HG03039 (cell line): Measurements from ENCODE around the gene DGCR2.
"Not testable (repeated sequence)": the region's sequence is repeated elsewhere in the genome, so short reads cannot be mapped to it uniquely, and the experiment has no call there.

Experiments used
- ATAC-seq: cut with Tn5 transposase; IDR thresholded peaks from one replicate; pipeline ENCODE4 v1.9.1; 2021; ENCODE audit warnings: mild to moderate bottlenecking, moderate library complexity; ENCODE audit not compliant: unreplicated experiment

DGCR2 gene

DNA sequence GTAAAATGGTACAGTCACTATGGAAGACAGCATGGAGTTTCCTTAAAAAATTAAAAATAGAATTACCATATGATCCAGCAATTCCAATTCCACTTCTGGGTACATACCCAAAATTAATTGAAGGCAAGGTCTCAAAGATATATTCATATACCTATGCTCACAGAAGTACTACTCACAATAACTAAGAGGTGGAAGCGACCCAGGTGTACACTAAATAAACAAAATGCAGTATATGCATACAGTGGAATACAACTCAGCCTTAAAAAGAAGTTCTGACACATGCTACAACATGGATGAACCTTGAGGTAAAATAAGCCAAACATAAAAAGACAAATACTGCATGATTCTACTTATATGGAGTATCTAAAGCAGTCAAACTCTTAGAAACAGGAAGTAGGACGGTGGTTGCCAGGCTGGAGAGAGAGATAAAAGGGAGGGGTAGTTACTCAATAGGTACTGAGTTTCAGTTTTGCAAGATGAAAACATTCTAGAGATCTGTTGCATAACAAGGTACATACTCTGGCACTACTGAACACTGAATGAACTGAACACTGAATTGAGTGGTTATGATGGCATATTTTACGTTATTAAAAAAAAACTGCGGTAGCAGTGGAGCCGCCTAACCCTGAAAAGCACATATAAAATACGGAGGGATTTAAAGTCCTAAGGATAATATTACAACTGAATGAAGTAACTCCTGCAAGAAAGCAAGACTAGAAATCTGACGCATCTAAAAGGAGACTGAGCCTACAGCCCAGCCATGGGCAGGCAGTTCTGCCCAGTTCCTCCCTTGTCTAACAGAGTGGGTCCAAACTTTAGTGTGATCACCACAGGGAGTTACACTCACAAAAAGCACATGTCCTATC is 12.8 kb downstream of the DGCR2 start:
- no peak for ATAC-seq

DNA sequence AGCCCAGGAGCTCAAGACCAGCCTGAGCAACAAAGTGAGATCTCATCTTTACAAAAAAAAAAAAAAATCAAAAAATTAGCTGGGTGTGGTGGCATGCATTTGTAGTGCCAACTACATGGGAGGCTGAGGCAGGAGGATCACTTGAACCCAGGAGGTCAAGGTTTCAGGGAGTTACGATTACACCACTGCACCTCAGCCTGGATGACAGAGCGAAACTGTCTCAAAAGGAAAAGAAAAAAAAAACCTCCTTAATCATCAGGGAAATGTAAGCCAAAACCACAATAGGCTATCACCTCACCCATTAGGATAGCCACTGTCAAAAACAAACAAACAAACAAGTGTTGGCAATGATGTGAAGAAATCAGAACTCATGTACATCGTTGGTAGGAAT is 13.4 kb downstream of the DGCR2 start:
- ATAC-seq, result no peak

DNA sequence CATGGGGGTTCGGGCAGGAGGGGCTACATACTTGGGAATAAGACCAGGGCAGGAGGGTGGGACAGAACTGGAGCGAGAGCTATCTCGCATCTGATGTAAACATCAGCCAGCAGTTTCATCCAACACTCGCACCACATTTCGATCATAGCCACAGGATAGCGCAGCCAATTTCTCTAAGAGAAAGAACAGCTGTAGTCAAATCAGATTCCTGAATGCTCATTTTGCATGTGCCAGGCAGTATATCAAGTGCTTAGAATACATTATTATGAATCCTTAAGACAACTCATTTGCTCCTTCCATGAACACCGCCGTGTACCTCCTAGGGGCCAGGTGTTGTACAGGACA is 14.5 kb downstream of the DGCR2 start:
- ATAC-seq, result no peak

DNA sequence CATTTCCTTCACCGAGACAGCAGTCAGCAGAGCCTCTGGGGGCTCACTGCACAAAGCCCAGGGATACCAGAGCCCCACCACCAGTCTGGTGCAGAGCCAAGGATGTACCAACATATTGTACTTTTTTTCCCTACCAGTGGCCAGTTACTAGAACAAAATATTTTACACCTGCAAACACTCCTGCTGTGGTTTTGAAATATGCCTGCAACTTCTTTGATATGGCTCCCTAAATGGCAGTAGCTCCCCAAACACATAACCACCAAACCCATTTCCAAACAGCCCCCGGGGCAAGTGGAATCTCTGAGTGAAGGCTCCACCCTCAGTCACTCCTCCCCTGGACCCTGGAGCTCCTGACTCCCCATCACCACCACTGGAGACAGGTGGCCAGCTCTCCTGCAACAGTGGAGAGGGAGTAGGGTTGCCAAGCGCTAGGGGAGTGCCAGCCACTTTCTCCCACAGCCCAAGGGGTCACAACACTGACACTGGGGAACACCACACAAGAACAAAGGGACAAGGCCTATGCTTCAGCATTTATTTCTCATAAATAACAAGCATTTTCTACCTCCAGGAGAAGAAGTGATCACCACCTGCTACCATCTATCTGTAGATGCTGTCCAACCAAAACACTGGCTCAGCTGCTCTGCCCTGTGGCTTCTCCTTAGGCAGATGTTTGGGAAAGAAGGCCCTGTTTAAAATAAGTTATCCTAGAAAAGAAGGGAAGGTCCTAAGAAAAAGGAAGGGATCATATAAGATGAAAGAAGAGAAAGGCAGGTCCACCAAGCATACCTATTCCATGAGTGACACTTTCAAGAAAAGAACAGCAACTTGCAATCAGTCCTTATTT is 15.1 kb downstream of the DGCR2 start:
- ATAC-seq, result no peak

DNA sequence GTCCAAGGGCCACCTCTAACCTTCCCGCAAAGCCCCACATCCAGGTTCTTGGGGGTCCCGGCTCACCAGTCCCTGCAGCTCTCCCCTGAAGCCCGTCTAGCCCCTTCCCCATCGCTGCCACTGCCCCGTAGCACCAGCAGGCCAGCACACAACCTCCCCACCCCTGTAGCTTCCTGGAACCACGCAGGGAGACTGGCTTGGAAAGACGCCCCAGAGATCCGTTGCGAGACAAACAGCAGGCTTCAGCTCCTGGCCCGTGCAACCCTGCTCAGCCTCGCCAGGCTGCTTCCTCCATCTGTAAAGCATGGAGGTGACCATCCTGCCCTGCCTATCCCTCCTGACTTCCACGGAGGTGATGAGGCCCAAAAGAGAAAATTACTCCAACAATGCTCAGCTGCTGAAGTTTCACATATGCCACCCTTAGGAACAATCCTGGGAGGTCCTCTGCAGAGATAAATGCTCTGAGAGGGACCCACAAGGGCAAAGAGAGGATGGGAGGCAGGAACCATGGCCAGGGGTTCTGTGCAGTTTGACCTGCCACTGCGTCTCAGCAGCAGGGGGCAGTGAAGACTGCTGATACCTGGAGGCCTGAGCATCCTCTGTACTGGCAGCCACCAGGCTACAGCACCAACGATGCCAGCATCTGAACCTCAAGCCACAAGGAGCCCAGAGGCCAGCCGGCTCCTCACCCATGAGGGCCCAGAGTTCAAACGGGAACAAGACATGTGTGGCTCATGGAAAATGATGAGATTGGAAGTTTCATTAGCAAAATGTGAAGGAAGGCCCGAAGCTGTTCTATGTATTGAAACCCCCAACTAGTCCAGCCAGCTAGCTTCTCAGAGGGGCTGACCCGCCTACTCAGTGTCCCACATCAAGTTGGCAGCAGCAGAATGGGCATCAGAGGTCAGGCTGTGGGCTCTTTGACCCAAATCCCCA is 16.1 kb downstream of the DGCR2 start:
- ATAC-seq, result no peak

DNA sequence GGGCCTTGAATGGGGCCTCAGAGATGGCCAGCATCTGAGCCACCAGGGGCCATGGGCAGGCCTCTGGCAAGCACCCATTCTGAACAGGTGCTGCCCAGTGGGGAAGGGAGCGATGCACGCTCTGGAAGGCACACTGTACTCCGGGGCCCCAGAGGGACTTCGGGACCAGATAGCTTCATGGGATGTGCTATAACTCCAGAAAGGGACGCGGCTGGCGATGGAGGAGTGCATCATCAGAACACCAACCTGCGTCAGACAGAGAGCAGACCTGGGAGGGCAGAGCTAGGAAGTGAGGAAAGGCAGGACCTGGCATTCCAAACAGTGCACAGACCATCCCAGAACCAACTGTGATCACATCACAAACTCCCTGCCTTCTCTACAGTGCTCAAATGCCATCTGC is 16.8 kb downstream of the DGCR2 start:
- no peak for ATAC-seq

DNA sequence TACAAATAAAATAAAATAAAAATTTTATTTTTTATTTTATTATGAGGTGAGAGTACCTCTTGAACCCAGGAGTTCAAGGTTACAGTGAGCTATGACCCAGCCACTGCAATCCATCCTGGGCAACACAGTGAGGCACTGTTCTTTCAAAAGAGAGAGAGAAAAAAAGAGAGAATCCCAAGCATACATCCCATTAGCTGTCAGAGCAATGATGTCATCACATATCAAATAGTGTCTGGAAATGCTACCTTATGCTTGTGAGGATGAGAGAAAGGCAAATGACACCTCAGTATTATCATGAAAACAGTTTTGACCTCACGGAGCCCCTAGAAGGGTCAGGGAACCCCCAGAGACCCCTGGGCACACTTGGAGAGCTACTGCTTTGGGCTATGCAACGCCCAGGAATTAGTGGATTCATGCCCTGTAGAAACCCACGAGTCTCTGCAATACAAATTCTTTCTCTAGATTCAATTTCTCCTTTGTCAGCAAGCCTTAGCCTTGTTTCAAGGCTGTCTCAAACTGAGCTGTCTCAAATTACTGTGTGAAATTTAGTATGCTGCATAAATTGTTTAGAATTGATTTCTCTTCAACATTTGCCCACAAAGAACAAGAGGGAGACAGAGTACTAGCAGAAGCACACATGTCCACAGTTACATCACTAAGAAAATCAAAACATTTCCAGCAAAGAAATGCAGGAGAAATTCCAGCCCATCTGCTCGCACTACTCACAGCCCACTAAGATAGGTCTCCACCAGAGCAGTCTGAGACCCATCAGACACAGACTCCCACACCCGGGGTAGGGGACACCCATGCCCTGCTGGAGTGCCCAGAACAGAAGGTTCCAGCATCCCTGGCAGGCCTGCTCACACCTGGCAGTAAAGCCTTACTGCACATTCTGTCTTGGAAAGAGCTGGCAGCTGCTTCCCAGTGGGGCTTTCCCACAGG is 18.1 kb downstream of the DGCR2 start:
- ATAC-seq, result no peak

DNA sequence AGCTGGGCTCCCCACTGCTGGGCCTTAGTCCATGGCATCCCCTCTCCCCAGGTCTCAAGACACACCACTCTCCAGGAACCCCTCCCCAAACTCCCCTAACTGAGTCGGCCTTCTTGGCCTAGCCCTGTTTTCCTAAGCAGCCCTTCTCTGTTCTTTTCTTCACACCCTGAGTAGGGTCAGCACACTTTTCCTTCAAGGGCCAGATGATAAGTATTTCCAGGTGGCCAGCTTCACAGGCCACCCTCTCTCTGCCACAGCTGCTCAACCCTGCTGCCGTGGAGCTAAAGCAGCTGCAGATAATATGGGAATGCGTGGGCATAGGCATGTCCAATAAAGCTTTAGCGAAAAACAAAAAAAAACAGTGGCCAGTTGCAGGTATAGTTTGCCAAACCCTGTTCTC is 24.1 kb downstream of the DGCR2 start:
- ATAC-seq, result no peak

DNA sequence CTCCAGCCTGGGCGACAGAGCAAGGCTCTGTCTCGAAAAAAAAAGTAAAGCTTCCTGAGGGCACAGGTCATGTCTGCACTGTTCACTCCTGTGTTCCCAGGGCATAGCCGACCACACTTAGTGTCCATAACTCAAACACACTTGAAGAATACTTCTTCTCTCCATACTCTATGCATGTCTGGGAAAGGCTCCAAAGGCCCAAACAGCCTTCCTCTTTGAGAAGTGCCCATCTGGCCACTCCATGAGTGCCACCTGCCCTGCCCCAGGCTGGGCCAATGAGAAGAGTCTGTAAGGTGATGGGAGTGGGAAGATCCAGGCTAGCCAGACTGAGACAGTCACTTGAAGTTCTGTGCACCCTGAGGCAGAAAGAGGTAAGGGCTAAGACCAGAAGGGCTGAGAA is 24.7 kb downstream of the DGCR2 start:
- no peak for ATAC-seq

DNA sequence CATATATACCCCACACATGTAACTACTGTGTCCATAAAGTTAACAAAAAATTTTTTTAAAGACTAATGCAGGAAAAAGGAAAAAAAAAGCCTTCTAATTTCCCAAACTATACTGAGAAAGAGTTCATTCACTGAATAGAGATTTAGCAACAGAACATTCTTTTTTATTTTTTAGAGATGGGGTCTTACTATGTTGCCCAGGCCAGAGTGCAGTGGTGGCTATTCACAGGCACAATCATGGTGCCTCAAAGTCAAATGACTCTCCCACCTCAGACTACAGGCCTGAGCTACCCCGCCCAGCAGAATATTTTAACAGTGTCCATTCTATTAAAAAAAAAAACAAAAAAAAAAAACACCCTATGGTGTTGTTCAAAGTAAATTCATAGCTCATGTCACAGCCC is 25.7 kb downstream of the DGCR2 start:
- no peak for ATAC-seq

DNA sequence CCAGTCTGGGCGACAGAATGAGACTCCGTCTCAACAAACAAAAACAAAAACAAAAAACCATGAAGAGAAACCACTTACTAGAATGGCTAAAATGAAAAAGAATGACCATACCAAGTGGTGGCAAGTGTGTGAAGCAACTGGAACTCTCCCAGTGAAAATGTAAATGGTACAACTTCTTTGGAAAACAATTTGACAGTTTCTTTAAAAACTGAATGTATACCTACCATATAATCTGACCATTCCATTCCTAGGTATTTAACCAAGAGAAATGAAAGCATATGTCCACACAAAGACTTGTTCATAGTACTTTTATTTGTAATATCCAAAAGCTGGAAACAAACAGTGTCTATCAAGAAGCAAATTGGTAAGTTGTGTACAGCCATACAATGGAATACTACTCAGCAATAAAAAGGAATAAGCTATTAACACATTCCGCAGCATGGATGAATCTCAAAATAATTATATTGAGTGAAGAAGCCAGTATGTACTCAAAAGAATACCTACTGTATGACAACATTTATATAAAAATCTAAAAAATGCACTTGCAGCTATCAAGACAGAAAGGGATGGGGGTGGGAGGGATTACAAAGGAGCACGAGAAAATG is 27.7 kb downstream of the DGCR2 start:
- ATAC-seq, result no peak

DNA sequence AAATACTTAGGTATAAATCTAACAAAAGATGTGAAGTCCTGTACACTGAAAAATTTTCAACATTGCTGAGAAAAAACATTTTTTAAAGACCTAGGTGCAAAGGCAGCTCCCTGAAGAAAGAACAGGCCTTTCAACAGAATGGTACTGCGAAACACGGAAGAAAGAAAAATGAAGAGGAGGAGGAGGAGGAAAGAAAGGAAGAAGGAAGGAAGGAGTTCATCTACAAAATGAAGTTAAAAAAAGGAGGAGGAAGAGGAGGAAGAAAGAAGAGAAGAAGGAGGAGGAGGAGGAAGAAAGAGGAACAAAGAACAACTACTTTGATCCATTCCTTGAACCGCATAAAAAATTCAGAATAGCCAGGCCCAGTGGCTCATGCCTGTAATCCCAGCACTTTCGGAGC is 29.5 kb downstream of the DGCR2 start:
- ATAC-seq, result no peak

DNA sequence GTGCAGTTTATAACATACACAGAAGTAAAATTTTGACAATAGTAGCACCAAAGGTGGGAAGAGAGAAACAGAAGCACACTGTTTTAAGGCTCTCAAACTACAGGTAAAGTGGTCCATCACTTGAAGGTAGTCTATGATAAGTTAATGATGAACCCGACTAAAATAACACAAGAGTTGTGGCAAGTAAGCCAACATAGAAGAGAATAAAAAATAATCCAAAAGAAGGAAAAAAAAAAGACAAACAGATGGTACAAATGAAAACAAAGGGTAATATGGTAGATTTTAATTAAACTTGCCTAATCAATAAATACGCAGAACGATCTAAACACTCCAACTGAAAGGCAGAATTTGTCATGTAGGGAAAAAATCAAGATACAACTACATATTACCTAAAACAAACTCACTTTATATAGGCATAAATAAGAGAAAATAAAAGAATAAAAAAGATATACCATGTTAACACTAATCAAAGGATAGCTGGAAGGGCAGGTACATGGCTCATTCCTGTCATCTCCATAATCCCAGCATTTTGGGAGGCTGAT is 31.6 kb downstream of the DGCR2 start:
- no peak for ATAC-seq

DNA sequence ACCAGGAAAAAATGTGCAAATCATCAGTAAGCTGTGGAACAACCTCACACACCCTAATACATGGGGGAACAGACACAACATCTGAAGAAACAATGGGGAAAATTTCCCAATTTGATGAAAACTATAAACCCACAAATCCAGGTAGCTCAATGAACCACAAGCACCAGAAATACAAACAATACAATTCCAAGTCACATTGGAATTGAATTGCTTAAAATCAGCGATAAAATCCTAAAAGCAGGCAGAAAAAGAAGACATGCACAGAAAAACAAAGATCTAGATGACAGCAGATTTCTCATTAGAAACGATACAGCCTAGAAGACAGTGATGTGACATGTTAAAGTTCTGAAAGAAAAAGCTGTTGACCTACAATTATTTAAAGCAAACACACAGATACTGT is 32.0 kb downstream of the DGCR2 start:
- ATAC-seq, result no peak

DNA sequence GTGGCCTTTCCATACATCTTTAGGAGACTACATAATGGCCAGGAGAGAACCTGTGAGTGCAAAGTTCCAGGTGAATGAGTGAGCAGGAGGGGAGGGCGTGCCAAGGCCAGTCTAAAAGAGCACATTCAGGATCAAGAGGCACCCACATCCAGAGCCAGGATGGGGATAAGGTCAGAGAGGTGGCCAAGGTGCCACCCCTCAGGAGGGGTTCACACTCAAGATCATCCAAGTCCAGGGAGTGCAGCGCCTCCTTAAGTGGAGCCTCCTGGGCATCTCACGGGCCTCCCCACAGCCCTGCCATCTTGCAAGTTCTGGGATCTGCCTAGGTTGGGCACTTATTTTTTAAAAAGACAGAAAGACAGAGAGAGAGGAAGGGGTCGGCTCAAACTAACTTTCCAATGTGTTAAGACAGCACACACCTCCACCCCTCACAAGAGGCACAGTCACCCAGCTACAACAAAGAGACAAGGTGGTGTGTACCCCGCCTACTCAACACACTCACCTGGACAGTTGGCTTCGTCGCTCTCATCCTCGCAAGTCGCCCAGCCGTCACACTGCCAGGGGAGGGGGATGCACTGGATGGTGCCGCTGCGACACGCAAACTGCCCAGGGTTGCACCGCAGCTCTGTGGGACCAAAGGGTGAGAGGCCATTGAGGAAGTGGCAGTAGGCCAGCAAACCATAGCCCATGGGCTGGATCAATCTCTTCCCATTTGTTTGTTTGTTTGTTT is 33.2 kb downstream of the DGCR2 start:
- ATAC-seq, result no peak

DNA sequence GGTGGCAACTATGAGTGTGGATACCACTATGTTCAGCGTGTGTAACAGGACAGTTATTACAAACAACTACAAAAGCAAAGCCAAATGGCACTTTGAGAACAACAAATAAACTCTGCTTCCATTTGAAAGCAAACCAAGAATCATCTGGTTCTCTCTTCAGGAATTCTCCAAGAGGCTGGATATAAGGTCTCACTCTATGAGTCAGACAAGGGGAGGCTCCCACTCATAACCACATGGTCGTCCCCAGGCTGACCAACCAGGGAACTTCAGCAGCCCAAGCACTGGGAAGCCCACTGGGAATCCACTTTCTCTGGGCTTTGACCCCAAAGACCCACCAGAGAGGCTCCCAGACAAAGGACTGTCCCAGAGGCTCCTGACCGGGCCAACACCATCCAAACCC is 35.3 kb downstream of the DGCR2 start:
- ATAC-seq, result no peak

DNA sequence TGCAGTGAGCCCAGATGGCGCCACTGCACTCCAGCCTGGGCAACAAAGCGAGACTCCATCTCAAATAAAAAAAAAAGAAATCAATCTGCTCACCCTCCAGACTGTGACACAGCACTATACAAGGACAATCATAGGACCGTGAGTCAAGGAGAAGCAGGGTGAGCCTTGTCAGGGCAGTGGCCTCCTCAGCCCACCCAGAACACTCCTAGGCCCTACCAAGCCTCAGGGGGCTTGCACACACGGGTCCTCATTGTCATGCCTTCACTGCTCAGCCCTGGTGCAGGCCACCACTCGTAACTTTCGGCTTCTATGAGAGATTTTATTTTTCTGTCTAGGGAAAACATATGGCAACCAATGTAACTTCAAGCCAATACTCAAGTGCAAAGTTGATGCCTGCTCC is 35.8 kb downstream of the DGCR2 start:
- ATAC-seq, result no peak

DNA sequence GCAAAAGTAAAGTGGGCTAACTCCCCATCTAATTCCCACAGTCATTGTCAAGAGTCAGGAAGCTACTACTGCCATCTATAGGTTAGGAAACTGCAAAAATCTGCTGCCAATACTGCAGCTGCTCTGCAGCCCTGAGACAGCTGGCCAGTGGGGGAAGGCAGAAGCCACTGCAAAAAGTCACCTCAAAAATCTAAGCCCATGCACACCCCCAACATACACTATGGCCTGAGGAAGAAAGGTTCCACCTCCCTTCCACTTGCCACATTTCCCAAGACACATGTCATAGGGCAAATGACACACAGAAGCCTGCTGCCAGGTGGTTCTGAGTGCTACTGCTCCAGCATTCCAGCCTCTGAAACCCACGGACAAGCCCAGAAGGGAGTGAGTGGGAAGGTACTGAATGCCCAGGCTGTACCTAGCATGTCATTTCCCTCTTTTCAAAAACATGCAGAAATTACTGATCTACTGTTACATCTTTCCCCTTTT is 36.9 kb downstream of the DGCR2 start:
- ATAC-seq, result no peak

DNA sequence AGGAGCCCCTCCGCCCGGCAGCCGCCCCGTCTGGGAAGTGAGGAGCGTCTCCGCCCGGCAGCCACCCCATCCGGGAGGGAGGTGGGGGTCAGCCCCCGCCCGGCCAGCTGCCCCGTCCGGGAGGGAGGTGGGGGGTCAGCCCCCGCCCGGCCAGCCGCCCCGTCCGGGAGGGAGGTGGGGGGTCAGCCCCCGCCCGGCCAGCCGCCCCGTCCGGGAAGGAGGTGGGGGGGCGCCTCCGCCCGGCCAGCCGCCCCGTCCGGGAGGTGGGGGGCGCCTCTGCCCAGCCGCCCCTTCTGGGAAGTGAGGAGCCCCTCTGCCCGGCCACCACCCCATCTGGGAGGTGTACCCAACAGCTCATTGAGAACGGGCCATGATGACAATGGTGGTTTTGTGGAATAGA is 37.6 kb downstream of the DGCR2 start:
- ATAC-seq, result not testable (repeated sequence)
